ENCODE results near the gene PPT1. TPM values are rescaled to one million over a fixed set of nuclear protein-coding genes. Genes with fewer than 3 reads are reported as not detected.
A peak's percentile ranks its signal among the peaks of the same experiment; 100 is the strongest.

Gene PPT1
- total and polyA plus RNA-seq, 3 donors from 2014 or later: 67.0 to 112 (median 82.9) TPM

DNA sequence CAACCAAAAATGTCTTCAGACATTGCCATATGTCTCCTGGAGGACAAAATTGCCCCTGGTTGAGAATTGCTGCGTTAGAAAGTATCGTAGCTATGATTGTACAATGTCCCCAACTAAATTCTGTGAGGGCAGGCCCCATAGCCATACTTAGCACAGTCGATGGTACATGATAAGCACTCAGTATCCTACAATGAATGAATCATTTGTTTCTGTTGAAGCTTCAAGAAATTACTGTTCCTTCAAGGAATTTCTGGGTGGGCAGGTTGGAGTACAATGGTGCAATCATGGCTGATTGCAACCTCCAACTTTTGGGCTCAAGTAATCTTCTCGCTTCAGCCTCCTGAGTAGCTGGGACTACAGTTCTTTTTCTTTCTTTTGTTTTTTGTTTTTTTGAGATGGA is 51.9 kb downstream of the PPT1 start:
- 70 to 86% methylated on average over 4 of the region's 4 CpGs for WGBS, 2 donors
- TF ChIP-seq, protein P1, sequence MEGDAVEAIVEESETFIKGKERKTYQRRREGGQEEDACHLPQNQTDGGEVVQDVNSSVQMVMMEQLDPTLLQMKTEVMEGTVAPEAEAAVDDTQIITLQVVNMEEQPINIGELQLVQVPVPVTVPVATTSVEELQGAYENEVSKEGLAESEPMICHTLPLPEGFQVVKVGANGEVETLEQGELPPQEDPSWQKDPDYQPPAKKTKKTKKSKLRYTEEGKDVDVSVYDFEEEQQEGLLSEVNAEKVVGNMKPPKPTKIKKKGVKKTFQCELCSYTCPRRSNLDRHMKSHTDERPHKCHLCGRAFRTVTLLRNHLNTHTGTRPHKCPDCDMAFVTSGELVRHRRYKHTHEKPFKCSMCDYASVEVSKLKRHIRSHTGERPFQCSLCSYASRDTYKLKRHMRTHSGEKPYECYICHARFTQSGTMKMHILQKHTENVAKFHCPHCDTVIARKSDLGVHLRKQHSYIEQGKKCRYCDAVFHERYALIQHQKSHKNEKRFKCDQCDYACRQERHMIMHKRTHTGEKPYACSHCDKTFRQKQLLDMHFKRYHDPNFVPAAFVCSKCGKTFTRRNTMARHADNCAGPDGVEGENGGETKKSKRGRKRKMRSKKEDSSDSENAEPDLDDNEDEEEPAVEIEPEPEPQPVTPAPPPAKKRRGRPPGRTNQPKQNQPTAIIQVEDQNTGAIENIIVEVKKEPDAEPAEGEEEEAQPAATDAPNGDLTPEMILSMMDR (IDR thresholded peaks at IDR 0.05): no peak
- no peak for TF ChIP-seq POLR2A (IDR thresholded peaks at IDR 0.05)
- Histone ChIP-seq H3K9me3 (no peaks in the 10 kb centered on the region), H3K27ac (peak overlapping the region in 1 of 2 donors; percentile 1), H3K36me3 (ENCODE audit: low read depth, missing control alignments) (no peaks in the 10 kb centered on the region), H3K27me3 (no peaks in the 10 kb centered on the region), H3K4me3 (no peak overlapping the region), H3K4me1 (peaks cover 31% of the 10 kb centered on the region)
- intact Hi-C loops (cut with DNase I; ENCODE audit: low total_unique reads): no loop called here
- no peak for DNase-seq

DNA sequence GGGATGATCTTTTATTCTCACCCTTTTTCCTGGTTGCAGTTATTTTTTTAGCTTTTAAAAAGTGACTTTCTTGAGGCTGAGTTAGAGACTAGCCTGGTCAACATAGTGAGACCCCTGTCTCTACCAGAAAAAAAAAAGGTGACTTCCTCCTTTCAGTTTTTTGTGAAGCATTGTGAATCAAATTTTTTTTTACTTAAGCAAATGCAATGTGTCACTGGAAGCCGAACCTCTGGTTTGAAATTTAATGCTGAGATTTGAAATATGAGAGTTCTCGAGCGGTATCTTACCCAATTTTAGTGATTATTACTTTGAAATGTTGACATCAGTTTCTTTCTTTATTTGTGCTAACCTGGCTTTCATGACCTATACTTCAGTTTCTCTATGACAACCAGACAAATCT is 52.9 kb downstream of the PPT1 start:
- Histone ChIP-seq H3K27me3 (no peaks in the 10 kb centered on the region), H3K9me3 (no peaks in the 10 kb centered on the region), H3K4me1 (peaks cover 24% of the 10 kb centered on the region), H3K4me3 (no peak overlapping the region), H3K36me3 (ENCODE audit: low read depth, missing control alignments) (no peaks in the 10 kb centered on the region), H3K27ac (peak overlapping the region in 1 of 2 donors; percentile 31)
- TF ChIP-seq, protein P1 (IDR thresholded peaks at IDR 0.05): no peak
- TF ChIP-seq POLR2A (IDR thresholded peaks at IDR 0.05): no peak
- intact Hi-C loops (cut with DNase I; ENCODE audit: low total_unique reads): no loop called here
- 80 to 85% methylated on average over 3 of the region's 3 CpGs for WGBS, 2 donors
- DNase-seq: no peak

DNA sequence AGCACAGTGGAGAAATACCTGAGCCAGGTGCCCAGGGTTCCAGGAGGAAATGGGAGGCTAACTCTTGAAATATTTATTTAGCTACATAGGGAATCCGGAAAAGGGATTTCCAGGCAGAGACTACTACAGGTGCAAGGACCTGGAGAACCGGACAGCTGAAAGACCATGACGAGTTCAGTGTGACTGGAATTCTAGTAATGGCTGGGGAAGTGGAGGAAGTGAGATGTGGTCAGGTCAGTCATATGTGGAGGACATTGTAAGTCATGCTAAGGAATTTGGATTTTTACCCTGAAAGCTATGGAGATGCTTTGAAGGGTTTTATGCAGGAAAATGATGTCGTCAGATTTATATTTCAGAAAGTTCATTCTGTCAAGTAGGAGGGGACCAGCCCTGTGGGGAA is 54.7 kb downstream of the PPT1 start:
- H3K9me3 ChIP-seq: no peaks in the 10 kb centered on the region
- no peaks in the 10 kb centered on the region for H3K36me3 ChIP-seq (ENCODE audit: low read depth, missing control alignments)
- peak overlapping the region in 1 of 2 donors; percentile 94 for H3K4me3 ChIP-seq
- H3K4me1 ChIP-seq: peaks cover 35% of the 10 kb centered on the region
- no peak overlapping the region for H3K27ac ChIP-seq
- 64 to 70% methylated on average over 4 of the region's 4 CpGs for WGBS, 2 donors
- no peak for TF ChIP-seq POLR2A (IDR thresholded peaks at IDR 0.05)
- intact Hi-C loops (cut with DNase I; ENCODE audit: low total_unique reads): no loop called here
- no peaks in the 10 kb centered on the region for H3K27me3 ChIP-seq
- no peak for DNase-seq

DNA sequence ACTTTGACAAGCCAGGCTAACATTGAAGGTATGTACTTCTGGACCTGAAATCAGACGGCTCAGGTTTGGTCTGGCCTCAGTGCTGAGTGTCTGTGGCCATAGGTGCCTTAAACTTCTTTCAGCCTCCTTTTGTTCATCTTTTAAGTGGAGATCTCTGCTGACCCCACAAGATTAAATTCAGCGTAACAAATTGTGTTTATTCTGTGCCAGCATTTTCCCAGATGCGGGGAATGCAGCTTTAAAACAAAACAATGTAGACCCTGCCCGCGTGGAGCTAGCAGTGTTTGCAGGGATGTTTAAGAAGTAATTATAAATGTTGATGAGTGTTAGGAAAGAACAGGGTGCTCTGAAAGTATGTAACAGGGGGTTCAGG is 55.6 kb downstream of the PPT1 start:
- no peak for DNase-seq
- Histone ChIP-seq H3K27me3 (no peaks in the 10 kb centered on the region), H3K36me3 (ENCODE audit: low read depth, missing control alignments) (no peaks in the 10 kb centered on the region), H3K4me3 (peak overlapping the region; percentile 85 to 94), H3K4me1 (peaks cover 41% of the 10 kb centered on the region), H3K9me3 (no peaks in the 10 kb centered on the region), H3K27ac (peak overlapping the region; percentile 86 to 98)
- intact Hi-C loops (cut with DNase I; ENCODE audit: low total_unique reads): no loop called here
- 7% methylated on average over 5 of the region's 5 CpGs for WGBS, 2 donors
- no peak for TF ChIP-seq POLR2A (IDR thresholded peaks at IDR 0.05)
- TF ChIP-seq, protein P1 (IDR thresholded peaks at IDR 0.05): no peak

DNA sequence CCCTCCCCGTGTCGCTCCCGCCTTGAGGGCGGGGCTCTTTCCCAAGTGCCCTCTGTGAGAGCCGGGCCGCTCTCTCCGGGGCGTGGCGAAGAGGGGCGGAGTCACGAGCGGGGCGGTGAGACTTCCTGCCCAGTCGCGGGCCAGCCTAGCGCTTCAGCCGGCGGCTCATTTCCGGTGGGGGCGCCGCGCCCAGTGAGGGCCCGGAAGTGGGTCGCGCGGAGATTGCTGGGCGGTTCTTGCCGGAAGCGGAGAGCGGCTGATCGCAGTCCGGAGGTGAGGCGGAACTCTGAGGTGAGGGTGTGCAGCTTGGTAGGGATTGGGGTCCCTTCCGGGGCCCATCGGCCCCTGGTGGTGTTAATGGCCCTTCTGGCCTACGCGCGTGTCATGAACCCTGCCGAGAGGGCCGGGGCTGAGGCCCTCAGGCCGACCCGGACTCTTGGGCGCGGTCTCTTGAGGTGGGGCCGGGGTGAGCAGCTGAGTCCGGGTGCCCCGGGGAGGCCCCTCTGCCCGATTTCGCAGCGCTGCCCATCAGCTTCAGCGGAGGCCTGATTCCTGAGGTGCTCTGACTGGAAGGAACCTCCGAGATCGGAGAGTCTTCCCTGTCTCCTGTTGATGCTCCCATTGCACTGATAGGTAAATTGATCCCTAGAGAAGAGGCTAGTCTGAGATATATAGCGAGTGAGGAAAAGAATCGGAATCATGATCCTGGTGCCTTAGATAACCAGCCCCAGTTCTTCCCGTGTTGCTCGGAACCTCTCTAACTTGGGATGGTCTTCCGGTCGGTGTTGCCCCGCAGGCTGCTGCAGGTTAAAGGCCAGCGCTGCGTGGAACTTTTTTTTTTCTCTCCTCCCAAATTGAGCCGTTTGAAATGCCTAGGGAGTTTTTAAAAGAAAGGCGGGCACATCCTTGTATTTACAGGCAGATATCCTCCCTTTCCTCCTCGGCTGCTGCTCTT is 56.3 kb downstream of the PPT1 start, which contains the start of gene CAP1:
TSS of gene CAP1 (plus strand) at position 219 of the 955 bp plus-strand sequence. CDS start 18,618 bp downstream, outside the sequence.
- intact Hi-C loops (cut with DNase I; ENCODE audit: low total_unique reads): no loop called here
- peak within 1 kb of the TSS; percentile 85 to 94 for H3K4me3 ChIP-seq
- no peaks in the 10 kb centered on the region for H3K36me3 ChIP-seq (ENCODE audit: low read depth, missing control alignments)
- H3K27ac ChIP-seq: peak within 1 kb of the TSS; percentile 87 to 98
- DNase-seq: peak; percentile 99
- H3K4me1 ChIP-seq: peaks cover 48% of the 10 kb centered on the region
- TF ChIP-seq, protein P1 (IDR thresholded peaks at IDR 0.05): no peak
- TF ChIP-seq POLR2A (IDR thresholded peaks at IDR 0.05): no peak
- WGBS, 2 donors: 0% methylated on average over 25 to 47 of the region's 65 CpGs
- no peaks in the 10 kb centered on the region for H3K27me3 ChIP-seq
- no peaks in the 10 kb centered on the region for H3K9me3 ChIP-seq

Data from testis (tissue), 3 donors.